ENCODE data around the gene TBC1D22B.

TBC1D22B gene

GRCh38 chr6:37257634-37258404 lies at the start of gene TBC1D22B, which contains the start of gene TMEM217:
TSS of gene TBC1D22B (plus strand) at chr6:37257772. CDS start at chr6:37257918, 146 bp downstream.
TSS of gene TMEM217 (minus strand) at chr6:37258144. CDS start at chr6:37219030, 39,114 bp downstream.
- DNase-seq: peak; percentile 95

- DNase-seq: peak; percentile 88
Observed at GRCh38 chr6:37207903-37208456, 49.6 kb upstream of the TBC1D22B start.

- DNase-seq: no peak
Observed at GRCh38 chr6:37208793-37209192, 48.8 kb upstream of the TBC1D22B start.

GRCh38 chr6:37209461-37210205 lies 47.9 kb upstream of the TBC1D22B start:
- DNase-seq: no peak

- peak; percentile 80 for DNase-seq
Observed at GRCh38 chr6:37210313-37210968, 47.1 kb upstream of the TBC1D22B start.

GRCh38 chr6:37212268-37212667 lies 45.3 kb upstream of the TBC1D22B start:
- no peak for DNase-seq

GRCh38 chr6:37218061-37218460 lies 39.5 kb upstream of the TBC1D22B start:
- DNase-seq: no peak

- no peak for DNase-seq
Observed at GRCh38 chr6:37218511-37218910, 39.1 kb upstream of the TBC1D22B start.

- no peak for DNase-seq
Observed at GRCh38 chr6:37221585-37222124, 35.9 kb upstream of the TBC1D22B start.

GRCh38 chr6:37222125-37222967 lies 35.2 kb upstream of the TBC1D22B start:
- peak; percentile 90 for DNase-seq

GRCh38 chr6:37222992-37223391 lies 34.6 kb upstream of the TBC1D22B start:
- no peak for DNase-seq

GRCh38 chr6:37225350-37226169 lies 32.0 kb upstream of the TBC1D22B start:
- DNase-seq: no peak

GRCh38 chr6:37230104-37230503 lies 27.5 kb upstream of the TBC1D22B start:
- no peak for DNase-seq

- DNase-seq: no peak
Observed at GRCh38 chr6:37232430-37233017, 25.0 kb upstream of the TBC1D22B start.

GRCh38 chr6:37233541-37233940 lies 24.0 kb upstream of the TBC1D22B start:
- DNase-seq: no peak

- no peak for DNase-seq
Observed at GRCh38 chr6:37236921-37237320, 20.7 kb upstream of the TBC1D22B start.

GRCh38 chr6:37237789-37238188 lies 19.8 kb upstream of the TBC1D22B start:
- DNase-seq: no peak

- peak; percentile 19 for DNase-seq
Observed at GRCh38 chr6:37238381-37238780, 19.2 kb upstream of the TBC1D22B start.

GRCh38 chr6:37239526-37239925 lies 18.0 kb upstream of the TBC1D22B start:
- no peak for DNase-seq

- peak; percentile 95 for DNase-seq
Observed at GRCh38 chr6:37239950-37240713, 17.4 kb upstream of the TBC1D22B start.
